BE2C (cell line): ENCODE measurements around the gene SPINK6.

Experiments used
- DNase-seq: peaks from one replicate; pipeline ENCODE4 v3.0.0-alpha.2; 2020
- H3K27me3 ChIP-seq: fragments of 250-450 bp; sonication (Bioruptor Pico); 2 replicates; pipeline ENCODE4 v1.5.1; 2020; ENCODE audit warnings: mild to moderate bottlenecking
- H3K36me3 ChIP-seq: fragments of 250-450 bp; sonication (Bioruptor Pico); 2 replicates; pipeline ENCODE4 v1.5.1; 2020; ENCODE audit warnings: mild to moderate bottlenecking
- H3K4me1 ChIP-seq: fragments of 250-450 bp; sonication (Bioruptor Pico); 2 replicates; pipeline ENCODE4 v1.5.1; 2020
- H3K4me3 ChIP-seq: 2 replicates; pipeline ENCODE4 v1.5.1; 2011; ENCODE audit warnings: low read depth, low read length
- H3K9me3 ChIP-seq: fragments of 250-450 bp; sonication (Bioruptor Pico); 2 replicates; pipeline ENCODE4 v1.5.1; 2020
- CTCF ChIP-seq: IDR thresholded peaks from 2 replicates; pipeline ENCODE4 v1.5.1; 2012; ENCODE audit warnings: mild to moderate bottlenecking, low read depth, low read length

The SPINK6 gene

GRCh38 chr5:148208226-148208625 is 5.4 kb downstream of the SPINK6 start:
- DNase-seq, result no peak
- TF ChIP-seq CTCF, result no peak
- no peaks in the 10 kb centered on the region for H3K36me3 ChIP-seq
- H3K9me3 ChIP-seq, result no peaks in the 10 kb centered on the region
- no peak overlapping the region for H3K4me3 ChIP-seq
- H3K4me1 ChIP-seq, result no peaks in the 10 kb centered on the region
- no peaks in the 10 kb centered on the region for H3K27me3 ChIP-seq

- no peak overlapping the region for H3K4me3 ChIP-seq
- DNase-seq, result no peak
- no peaks in the 10 kb centered on the region for H3K36me3 ChIP-seq
- no peaks in the 10 kb centered on the region for H3K9me3 ChIP-seq
- H3K4me1 ChIP-seq, result no peaks in the 10 kb centered on the region
- no peak for TF ChIP-seq CTCF
- H3K27me3 ChIP-seq, result no peaks in the 10 kb centered on the region
These were observed 6.4 kb downstream of the SPINK6 start for GRCh38 chr5:148209151-148209770.

- Histone ChIP-seq H3K4me1 (no peaks in the 10 kb centered on the region), H3K9me3 (no peaks in the 10 kb centered on the region), H3K4me3 (no peak overlapping the region), H3K36me3 (no peaks in the 10 kb centered on the region), H3K27me3 (no peaks in the 10 kb centered on the region)
- no peak for DNase-seq
- no peak for TF ChIP-seq CTCF
These were observed 11.9 kb downstream of the SPINK6 start for GRCh38 chr5:148214665-148215185.

- Histone ChIP-seq H3K27me3 (no peaks in the 10 kb centered on the region), H3K36me3 (no peaks in the 10 kb centered on the region), H3K4me3 (no peak overlapping the region), H3K9me3 (no peaks in the 10 kb centered on the region), H3K4me1 (no peaks in the 10 kb centered on the region)
- no peak for DNase-seq
- TF ChIP-seq CTCF, result no peak
These were observed 18.7 kb downstream of the SPINK6 start for GRCh38 chr5:148221508-148221907.

GRCh38 chr5:148224117-148224742 is 21.4 kb downstream of the SPINK6 start:
- no peaks in the 10 kb centered on the region for H3K27me3 ChIP-seq
- no peaks in the 10 kb centered on the region; the same call in 1 of the 2 replicates for H3K36me3 ChIP-seq
- no peak overlapping the region for H3K4me3 ChIP-seq
- no peak for TF ChIP-seq CTCF
- H3K9me3 ChIP-seq, result no peaks in the 10 kb centered on the region
- no peaks in the 10 kb centered on the region for H3K4me1 ChIP-seq
- no peak for DNase-seq

- TF ChIP-seq CTCF, result no peak
- Histone ChIP-seq H3K4me3 (no peak overlapping the region), H3K4me1 (no peaks in the 10 kb centered on the region), H3K36me3 (no peaks in the 10 kb centered on the region; the same call in 1 of the 2 replicates), H3K9me3 (no peaks in the 10 kb centered on the region), H3K27me3 (no peaks in the 10 kb centered on the region)
- DNase-seq, result no peak
These were observed 25.6 kb downstream of the SPINK6 start for GRCh38 chr5:148228392-148228984.
